GM19193 (cell line): ENCODE data around the gene PPP5C.

ENCODE experiments used
- POLR2A ChIP-seq: IDR thresholded peaks from 4 replicates; pipeline ENCODE4 v1.6.1; 2011; ENCODE audit not compliant: insufficient read depth, insufficient read length; ENCODE audit errors: extremely low read depth

The PPP5C gene

GRCh38 chr19:46324277-46324676 lies 22.6 kb upstream of the PPP5C start:
- TF ChIP-seq POLR2A = no peak

GRCh38 chr19:46326608-46327007 lies 20.3 kb upstream of the PPP5C start:
- TF ChIP-seq POLR2A = no peak

GRCh38 chr19:46328079-46328478 lies 18.8 kb upstream of the PPP5C start:
- TF ChIP-seq POLR2A = no peak

GRCh38 chr19:46330319-46330918 lies 16.5 kb upstream of the PPP5C start:
- no peak for TF ChIP-seq POLR2A

- no peak for TF ChIP-seq POLR2A
These were observed 9.4 kb upstream of the PPP5C start for GRCh38 chr19:46337487-46337886.

DNA sequence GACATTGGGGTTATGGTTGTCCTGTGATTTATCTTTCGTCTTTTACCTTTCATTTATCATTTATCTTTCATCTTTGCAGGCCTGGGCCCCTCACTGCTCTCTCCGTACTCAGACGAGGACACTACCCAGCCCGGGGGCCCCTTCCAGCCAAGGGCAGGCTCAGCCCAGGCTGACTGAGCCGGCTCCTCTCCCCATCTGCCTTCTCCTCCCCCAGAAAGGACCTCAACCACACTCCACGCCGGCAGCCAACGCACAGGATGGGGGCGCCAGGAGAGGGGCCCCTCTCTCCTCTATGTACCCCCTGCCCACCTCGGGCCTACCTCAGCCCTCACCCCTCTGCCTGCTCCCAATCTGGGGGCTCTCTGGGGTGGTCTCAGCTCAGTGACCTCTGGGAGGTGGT lies 7.4 kb upstream of the PPP5C start:
- TF ChIP-seq POLR2A = no peak

DNA sequence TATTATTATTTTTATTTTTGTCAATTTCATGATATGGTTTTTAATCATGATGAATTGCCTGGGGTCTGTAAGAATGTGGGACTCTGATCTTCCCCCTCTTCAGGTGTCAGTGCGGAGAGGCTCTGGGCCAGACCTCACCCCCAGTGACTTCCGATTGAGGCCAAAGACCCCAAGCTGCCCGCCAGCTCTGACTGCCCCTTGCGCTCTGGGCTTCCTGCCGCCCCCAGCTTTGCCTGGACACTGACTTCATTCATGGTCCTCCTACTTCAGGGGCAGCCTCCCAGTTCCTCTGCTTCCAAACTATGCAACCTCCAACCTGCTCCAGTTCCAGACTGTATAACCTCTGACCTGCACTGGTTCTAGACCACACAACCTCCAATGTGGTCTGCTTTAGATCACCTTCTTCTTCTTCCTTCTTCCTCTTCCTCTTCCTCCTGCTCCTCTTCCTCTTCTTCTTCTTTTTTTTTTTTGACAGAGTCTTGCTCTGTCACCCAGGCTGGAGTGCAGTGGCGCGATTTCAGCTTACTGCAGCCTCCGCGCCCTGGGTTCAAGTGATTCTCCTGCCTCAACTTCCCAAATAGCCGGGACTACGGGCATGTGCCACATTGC lies 6.7 kb upstream of the PPP5C start:
- TF ChIP-seq POLR2A = no peak

DNA sequence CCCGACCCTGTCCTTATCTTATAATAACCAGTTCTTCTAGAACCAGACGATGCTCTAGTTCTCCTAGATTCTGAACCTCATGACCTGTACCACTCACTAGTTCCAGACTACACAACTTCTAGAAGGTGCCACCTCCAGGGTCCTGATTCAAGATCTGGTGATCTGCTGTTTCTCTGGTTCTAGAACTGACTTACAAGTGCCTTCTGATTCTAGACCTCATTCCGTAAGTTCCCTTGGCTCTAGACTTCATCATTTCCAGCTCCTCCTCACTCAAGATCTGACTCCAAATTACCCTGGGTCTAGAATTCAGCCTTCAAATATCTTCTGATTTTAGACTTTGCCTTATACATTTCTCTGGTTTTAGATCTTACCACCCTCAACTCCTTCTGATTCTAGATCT lies 5.0 kb upstream of the PPP5C start:
- TF ChIP-seq POLR2A = no peak

- no peak for TF ChIP-seq POLR2A
These were observed 2.5 kb upstream of the PPP5C start for GRCh38 chr19:46344363-46344762.

GRCh38 chr19:46345157-46345556 lies 1.7 kb upstream of the PPP5C start:
- no peak for TF ChIP-seq POLR2A

DNA sequence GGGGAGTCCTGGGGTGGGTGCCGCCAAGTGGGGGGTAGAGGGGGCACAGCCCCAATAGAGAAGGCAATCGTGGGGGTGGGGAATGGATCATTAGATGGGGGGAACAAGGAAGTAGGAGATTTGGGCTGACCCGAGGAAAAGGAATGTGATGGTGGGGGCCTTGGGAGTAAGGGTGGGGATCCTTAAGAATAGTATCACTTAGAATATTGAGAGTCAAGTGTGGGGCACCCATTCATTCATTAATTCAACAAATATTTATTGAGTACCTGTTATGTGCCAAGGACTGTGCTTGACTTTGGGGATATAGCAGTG lies 641 bp downstream of the PPP5C start:
- TF ChIP-seq POLR2A = no peak

DNA sequence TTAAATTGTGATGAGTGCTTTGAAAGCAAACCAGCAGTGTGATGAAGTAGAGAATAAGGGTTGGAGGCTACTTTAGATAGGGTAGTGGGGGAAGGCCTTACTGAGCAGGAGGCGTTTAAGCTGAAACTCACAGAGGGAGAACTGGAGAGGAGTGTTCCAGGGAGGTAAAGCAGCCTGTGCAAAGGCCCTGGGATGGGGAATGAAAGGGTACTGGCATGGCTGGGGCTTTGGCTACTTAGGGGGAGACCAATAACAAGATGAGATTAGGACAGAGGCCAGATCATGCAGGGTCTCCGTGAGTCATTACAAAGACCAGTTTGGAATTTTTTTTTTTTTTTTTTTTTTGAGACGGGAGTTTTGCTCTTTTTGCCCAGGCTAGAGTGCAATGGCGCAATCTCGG lies 1.1 kb downstream of the PPP5C start:
- TF ChIP-seq POLR2A = no peak

DNA sequence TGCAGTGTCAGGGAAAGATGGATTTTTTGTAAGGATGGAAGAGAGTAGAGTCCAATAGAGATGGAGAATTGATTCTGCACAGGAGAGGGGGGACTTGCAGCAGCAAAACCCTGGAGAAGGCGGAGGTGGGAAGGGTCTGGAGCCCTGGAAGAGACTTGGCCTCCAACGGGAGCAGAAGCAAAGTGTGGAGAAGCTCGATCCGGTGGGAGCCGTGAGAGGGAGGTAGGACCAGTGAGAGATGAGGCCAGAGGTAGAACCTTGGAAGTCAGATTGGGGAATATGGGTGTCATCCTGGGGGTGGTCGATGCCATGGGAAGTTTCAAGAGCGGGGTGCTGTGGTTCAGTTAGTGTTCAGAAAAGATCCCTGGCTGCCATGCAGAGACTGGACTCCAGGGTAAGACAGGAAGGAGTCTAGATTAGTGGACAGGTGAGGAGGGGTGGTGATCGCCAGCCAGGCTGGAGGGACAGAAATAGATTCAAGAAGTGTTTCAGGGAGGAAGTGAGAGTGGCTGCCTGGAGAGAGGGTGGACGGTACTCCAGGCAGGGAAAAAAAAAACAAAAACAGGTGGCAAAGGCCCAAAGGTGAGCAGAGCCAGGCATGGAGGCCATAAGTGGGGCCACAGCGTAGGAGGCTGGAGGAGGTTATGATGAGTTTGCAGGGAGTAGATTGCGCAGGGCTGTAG lies 2.6 kb downstream of the PPP5C start:
- no peak for TF ChIP-seq POLR2A

DNA sequence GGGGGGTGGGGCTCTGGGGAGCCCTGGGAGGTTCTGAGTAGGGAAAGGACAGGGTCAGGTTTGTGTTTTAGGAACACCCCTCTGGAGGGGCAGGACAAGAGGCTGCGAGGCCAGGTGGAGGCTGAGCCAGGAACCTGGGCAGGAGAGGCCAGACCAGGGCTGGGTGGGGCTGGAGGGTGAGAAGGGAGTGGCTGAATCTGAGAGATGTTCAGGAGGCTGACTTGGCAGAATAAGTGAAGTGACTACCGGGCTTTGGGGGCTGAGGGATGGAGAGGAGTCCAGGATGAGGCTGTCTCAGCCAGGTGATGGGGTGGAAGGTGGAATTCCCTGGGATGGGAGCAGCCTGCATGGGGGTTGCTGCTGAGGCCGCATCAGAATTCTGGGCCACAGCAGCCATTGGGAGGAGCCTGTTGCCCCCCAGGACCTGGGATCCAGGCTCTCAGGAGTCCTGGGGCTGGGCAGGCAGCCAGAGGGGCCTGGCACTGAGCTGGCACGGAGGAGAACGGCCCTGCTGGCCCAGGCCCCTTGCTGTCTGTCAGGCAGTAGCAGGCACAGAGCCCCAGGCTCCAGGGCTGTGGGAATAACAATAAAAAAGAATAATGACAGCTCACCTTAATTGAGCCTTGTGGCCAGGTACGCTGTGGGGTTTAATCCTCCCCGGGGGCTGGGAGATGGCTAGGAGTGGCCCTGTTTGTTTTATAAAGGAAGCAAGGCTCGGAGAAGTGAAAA lies 3.3 kb downstream of the PPP5C start:
- TF ChIP-seq POLR2A = no peak

DNA sequence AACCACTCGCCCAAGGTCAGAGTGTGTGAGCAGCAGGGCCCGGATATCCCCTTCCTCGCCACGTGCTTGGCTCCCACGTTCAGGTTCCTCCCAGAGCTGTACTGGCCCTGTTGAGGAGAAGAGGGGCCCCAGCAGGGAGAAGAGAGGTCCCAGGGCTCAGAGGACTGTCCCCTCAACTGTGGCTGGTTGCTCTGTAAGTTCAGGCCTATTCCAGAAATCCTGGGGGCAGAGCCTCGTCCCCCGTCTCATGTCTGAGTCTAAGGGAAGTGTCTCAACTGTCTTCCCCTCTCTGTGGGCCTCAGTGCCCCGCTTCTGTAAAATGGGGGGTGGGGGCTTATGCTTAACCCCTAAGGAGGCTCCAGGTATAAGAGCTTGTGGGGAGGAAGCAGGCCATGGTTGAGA lies 3.9 kb downstream of the PPP5C start:
- peak; percentile 54 for TF ChIP-seq POLR2A
